ENCODE results near the gene PIP4K2C.
"Not testable (repeated sequence)": the region's sequence is repeated elsewhere in the genome, so short reads cannot be mapped to it uniquely, and the experiment has no call there.

The PIP4K2C gene

DNA sequence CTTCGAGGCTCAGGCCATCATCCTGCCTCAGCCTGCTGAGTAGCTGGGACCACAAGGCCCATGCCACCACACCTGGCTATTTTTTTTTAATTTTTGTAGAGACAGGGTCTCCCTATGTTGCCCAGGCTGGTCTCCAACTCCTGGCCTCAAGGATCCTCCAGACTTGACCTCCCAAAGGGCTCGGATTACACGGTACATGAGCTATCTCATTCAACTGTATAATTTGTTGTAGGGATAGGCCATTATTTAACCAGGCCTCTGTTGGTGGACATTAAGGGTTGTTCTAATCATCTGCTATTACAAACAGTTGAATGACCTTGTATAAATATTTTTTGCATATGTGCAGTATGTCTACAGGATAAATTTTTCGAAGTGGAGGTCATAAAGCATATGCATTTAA, 32.1 kb upstream of the PIP4K2C start:
- DNase-seq (ENCODE audit: low read depth in 2 of 2), result no peak

- DNase-seq (ENCODE audit: low read depth in 2 of 2), result no peak
These were observed 30.5 kb upstream of the PIP4K2C start for GRCh38 chr12:57560516-57560915.

DNA sequence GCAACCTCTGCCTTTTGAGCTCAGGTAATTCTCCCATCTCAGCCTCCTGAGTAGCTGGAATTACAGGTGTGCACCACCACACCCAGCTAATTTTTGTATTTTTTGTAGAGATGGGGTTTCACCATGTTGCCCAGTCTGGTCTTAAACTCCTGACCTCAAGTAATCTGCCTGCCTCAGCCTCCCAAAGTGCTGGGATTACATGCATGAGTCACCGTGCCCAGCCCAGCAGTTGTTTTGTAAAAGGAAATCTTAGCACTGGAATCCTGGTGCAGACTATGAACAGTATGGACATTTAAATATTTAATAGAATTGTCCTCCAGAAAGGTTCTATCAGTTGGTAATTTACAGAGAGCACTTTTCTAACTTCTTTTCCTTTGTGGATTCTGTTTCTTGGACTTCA, 29.9 kb upstream of the PIP4K2C start:
- DNase-seq (ENCODE audit: low read depth in 2 of 2), result not testable (repeated sequence)

GRCh38 chr12:57563358-57563757, 27.6 kb upstream of the PIP4K2C start:
- DNase-seq (ENCODE audit: low read depth in 2 of 2), result no peak

DNA sequence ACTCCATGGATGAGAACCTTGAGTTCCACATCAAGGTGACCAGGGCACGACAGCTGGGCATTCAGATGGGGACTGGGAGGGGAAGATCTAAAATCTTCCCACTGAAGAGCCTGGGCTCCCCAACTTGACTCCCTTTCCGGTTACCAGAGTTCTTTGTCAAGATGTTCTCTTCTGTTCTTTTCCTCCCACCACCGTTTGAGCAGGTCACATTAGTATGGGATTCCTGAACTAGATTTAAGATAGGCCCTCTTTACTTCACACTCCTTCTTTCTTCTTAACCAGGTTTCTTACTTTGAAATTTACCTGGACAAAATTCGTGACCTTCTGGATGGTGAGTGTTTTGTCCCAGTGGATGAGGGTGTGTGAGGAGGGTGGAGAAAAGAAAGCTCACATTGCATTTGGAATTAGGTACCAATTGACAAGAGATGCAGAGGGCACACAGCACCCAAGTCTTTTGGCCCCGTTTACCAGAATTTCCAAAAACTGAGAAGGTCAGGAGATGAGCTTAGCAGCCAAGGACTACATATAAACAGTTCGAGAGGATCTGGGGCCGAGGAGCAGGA, 26.7 kb upstream of the PIP4K2C start:
- DNase-seq (ENCODE audit: low read depth in 2 of 2), result no peak

GRCh38 chr12:57568838-57569237, 22.2 kb upstream of the PIP4K2C start:
- DNase-seq (ENCODE audit: low read depth in 2 of 2), result no peak

- DNase-seq (ENCODE audit: low read depth in 2 of 2), result no peak
These were observed 21.1 kb upstream of the PIP4K2C start for GRCh38 chr12:57569858-57570257.

DNA sequence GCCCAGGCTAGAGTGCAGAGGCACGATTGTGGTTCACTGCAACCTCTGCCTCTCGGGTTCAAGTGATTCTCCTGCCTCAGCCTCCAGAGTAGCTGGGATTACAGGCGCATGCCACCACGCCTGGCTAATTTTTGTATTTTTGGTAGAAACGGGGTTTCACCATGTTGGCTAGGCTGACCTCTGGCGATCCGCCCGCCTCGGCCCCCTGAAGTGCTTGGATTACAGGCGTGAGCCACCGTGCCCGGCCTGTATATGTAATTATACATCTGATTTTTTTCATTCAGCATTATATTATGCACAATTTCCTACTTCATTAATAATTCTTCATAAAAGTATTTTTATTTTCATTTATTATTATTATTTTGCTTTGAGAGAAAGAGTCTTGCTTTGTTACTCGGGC, 20.6 kb upstream of the PIP4K2C start:
- DNase-seq (ENCODE audit: low read depth in 2 of 2), result not testable (repeated sequence)

GRCh38 chr12:57571926-57572762, 18.8 kb upstream of the PIP4K2C start:
- no peak for DNase-seq (ENCODE audit: low read depth in 2 of 2)

DNA sequence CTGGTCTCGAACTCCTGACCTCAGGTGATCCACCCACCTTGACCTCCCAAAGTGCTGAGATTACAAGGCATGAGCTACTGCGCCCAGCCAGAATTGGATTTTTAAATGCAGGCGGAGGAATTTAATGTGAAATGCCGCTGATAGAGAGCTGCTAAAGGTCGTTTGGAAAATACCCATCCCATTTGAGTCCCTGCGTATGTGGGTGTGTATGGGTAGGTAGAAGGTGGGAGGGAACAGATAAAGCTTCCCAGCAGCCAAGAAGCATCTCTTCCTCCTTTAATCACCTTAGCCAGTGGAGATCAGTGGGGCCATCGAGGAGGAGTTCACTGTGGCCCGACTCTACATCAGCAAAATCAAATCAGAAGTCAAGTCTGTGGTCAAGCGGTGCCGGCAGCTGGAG, 16.2 kb upstream of the PIP4K2C start:
- no peak for DNase-seq (ENCODE audit: low read depth in 2 of 2)

DNA sequence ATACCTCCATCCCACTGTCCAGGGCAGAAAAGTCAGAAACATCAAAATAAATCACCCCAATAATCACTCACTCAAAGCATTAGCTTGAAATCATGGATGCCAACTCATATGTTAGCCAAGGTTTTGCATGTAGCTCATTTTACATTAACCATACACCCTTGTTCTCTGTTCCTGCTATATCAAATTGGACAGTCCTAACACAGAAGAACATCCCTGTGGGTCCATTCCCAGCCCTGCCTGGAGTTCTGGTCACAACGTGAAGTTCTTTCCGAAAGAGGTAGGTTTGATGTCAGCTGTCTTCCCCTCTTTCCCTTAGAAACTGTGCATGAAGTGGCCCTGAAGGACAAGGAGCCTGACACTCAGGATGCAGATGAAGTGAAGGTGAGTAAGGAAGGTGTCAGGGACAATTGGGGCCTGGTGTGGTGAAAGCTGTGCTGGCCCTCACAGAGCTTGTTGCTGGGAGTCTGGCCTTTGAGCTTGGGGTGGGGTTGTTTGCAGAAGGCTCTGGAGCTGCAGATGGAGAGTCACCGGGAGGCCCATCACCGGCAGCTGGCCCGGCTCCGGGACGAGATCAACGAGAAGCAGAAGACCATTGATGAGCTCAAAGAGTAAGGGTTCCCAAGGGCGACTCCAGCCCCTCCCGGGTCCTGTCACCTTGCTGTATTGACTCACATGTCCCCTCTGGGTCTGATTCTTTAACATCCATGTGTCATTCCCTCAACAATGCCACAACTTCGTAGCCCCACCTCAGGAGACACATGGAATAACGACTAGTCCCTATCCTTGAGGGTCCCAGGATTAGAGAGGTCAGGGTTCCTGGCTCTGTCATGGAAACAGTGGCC, 15.0 kb upstream of the PIP4K2C start:
- no peak for DNase-seq (ENCODE audit: low read depth in 2 of 2)

DNA sequence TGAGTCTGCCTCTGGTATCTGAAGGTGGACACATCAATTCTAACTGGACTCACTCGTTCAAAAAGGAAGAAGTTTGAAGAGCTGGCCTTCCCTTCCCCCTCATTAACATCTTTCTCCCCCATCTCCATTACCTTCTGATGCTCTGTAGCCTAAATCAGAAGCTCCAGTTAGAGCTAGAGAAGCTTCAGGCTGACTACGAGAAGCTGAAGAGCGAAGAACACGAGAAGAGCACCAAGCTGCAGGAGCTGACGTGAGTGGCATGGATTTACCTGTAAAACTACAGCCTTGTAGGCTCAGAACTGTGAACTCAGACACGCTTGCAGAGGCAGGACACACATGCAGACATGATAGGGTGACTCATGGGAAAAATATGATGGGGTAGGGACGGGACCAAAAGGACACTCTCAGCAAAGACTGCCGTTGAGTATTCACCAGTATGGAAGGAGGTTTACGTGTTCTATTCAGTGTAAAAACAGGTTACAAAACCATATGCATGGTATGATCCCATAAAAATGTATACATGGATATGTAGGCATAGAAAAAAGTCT, 14.3 kb upstream of the PIP4K2C start:
- DNase-seq (ENCODE audit: low read depth in 2 of 2), result no peak

GRCh38 chr12:57577981-57578758, 12.8 kb upstream of the PIP4K2C start:
- no peak for DNase-seq (ENCODE audit: low read depth in 2 of 2)

- DNase-seq (ENCODE audit: low read depth in 2 of 2), result no peak
These were observed 12.0 kb upstream of the PIP4K2C start for GRCh38 chr12:57579011-57579410.

- DNase-seq (ENCODE audit: low read depth in 2 of 2), result no peak
These were observed 11.1 kb upstream of the PIP4K2C start for GRCh38 chr12:57579677-57580465.

DNA sequence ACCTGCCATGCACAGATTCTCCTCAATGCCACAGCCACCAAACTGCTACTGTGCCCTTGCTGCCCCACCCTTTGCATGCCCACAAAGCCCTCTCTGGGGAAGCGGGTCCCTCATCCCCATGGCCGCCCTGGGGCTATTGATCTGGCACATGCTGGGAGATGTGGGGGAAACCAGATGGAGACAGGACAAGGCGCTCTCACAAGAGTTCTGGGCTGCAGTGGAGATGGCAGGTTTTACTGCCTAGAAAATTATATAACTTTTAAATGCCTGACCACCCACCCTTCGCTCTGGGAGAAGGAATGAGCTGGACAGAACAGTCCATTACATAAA, 10.6 kb upstream of the PIP4K2C start:
- no peak for DNase-seq (ENCODE audit: low read depth in 2 of 2)

GRCh38 chr12:57581802-57582201, 9.2 kb upstream of the PIP4K2C start:
- DNase-seq (ENCODE audit: low read depth in 2 of 2), result no peak

- DNase-seq (ENCODE audit: low read depth in 2 of 2), result no peak
These were observed 8.6 kb upstream of the PIP4K2C start for GRCh38 chr12:57582440-57582839.

GRCh38 chr12:57583008-57583831, 7.8 kb upstream of the PIP4K2C start:
- DNase-seq (ENCODE audit: low read depth in 2 of 2), result peak; percentile 31 to 48

DNA sequence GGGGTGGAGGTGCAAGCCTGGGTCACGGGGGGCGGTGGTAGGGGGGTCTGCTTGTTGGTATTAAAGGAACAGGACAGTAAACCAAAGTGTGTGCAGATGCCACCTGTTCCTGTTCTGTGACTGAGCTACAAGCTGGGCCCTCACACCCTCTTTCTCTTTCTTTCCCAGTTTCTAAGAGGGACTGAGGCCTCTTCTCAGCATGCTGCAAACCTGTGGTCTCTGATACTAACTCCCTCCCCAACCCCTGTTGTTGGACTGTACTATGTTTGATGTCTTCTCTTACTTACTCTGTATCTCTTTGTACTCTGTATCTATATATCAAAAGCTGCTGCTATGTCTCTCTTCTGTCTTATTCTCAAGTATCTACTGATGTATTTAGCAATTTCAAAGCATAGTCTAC, 6.9 kb upstream of the PIP4K2C start:
- DNase-seq (ENCODE audit: low read depth in 2 of 2), result no peak
